GM18502 (cell line): ENCODE data around the gene COL25A1.
A peak's percentile ranks its signal among the peaks of the same experiment; 100 is the strongest.

Experiments used
- ATAC-seq: cut with Tn5 transposase; IDR thresholded peaks from one replicate; pipeline ENCODE4 v1.9.1; 2021; ENCODE audit warnings: mild to moderate bottlenecking; ENCODE audit not compliant: unreplicated experiment, poor library complexity

COL25A1 gene

GRCh38 chr4:108982402-108983185, 319.9 kb downstream of the COL25A1 start:
- no peak for ATAC-seq

- no peak for ATAC-seq
These were observed 321.8 kb downstream of the COL25A1 start for GRCh38 chr4:108980455-108981239.

- ATAC-seq: no peak
These were observed 322.7 kb downstream of the COL25A1 start for GRCh38 chr4:108979759-108980158.

GRCh38 chr4:108978066-108978465, 324.4 kb downstream of the COL25A1 start:
- ATAC-seq: no peak

DNA sequence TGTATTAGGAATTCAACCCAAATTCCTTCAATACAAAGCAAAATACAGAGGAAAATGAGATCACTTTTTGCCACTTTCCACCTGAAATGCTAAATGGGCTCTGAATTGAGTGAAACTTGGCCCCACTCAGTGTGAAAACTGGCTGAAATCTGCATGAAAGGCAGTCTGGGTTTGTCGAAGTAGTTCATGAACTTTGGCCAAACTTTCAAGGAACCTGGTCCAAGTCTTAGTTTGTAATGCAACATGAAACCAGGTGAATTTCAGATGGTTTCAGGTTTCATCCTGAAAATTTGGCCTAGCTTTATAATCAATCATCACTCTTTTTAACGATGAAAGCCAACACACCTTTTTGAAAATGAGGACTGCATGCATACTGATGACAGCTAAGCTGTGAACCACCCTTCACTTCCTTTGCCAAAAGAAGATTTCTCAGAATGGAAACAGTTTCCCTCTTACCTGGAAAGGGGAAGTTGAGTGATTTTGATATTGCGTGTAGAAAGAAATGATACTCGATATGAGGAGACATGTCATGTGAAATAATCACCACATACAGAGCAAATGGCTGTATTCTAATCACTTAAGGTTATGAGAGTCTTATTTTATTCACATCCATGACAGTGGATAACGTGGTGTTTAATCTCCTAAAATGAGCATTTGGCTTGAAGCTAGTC, 329.7 kb downstream of the COL25A1 start:
- peak; percentile 71 for ATAC-seq

- ATAC-seq: no peak
These were observed 331.0 kb downstream of the COL25A1 start for GRCh38 chr4:108971473-108971872.

DNA sequence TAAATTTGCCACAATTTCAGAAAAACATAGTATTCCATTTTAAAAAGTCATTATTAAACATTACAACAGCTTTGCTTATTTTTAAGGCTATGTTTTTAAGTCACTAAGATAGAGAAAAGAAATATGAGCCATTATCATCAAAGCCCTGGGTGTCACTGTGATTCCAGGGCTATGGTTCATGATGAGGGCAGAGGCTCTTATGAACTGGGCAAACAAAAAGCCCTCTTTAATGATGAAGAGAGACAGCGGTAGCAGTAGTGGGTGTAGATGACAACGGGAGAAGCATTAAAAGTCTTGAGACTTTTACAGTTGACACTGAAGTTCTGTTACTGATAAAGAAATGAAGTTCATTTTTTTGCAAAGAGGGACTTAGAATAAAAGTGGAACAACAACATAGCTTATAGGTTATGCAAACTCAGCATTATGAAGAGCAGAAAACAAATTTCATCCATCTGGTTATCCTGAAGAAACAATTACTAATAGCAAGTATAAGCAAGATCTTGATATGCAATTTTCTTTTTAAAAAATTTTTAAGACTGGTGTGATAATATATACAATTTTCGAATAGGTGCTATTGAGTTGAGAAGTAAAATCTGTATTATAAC, 336.9 kb downstream of the COL25A1 start:
- ATAC-seq: no peak

DNA sequence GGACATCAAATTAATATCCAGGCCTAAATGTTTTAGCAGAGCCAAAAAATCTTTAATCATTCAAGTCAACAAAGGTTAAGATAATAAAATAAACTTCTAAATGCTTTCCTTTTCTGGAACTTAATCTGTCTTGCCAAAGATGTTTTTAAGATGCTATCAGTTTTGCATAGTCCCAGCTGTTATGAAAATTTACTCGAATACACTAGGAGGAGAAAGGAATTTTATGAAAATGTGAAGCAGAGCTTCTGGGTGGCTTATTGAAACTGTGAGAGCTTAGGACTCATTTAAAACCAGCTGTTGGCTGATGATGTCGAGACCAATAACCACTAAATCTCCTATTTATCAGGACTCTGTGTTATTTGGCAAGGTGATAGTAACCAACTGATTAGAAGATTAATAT, 337.4 kb downstream of the COL25A1 start:
- ATAC-seq: no peak

GRCh38 chr4:108963910-108964309, 338.5 kb downstream of the COL25A1 start:
- ATAC-seq: no peak

DNA sequence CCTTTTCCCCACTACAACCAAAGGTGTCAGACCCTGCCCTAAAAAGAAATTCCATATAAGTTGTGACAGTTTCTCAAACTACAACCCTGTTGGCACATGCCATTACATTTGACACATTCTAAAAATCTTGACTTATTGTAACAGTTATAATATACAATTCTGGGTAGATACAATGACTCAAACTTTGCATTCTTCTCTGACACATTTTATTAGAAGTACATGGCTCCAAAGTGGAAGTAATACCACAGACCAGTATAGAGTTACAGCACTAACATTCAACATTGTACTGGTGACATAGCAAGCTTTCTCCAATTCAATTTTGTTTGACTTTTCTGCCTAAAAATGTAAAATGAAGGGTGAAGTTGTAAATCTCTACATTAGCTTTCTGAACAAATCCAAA, 343.0 kb downstream of the COL25A1 start:
- no peak for ATAC-seq

GRCh38 chr4:108954880-108955279, 347.6 kb downstream of the COL25A1 start:
- no peak for ATAC-seq

DNA sequence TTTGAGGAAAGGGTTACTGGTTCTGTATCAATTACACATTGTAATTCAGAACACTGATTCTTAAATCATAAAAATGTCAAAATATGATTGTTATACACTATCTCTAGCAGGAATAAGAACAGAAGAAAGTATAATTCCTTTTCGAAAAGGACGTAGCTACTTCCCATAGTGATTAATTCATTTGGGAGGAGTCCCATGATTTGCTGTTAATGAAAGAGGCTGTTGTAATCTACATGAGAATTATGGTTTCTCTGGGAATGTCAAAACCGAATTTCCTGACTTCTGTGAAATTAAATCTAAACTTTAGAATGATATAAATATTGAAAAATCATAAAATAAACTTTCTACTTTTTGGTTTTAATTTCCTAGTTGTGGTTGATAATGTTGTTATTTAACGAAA, 348.5 kb downstream of the COL25A1 start:
- no peak for ATAC-seq

DNA sequence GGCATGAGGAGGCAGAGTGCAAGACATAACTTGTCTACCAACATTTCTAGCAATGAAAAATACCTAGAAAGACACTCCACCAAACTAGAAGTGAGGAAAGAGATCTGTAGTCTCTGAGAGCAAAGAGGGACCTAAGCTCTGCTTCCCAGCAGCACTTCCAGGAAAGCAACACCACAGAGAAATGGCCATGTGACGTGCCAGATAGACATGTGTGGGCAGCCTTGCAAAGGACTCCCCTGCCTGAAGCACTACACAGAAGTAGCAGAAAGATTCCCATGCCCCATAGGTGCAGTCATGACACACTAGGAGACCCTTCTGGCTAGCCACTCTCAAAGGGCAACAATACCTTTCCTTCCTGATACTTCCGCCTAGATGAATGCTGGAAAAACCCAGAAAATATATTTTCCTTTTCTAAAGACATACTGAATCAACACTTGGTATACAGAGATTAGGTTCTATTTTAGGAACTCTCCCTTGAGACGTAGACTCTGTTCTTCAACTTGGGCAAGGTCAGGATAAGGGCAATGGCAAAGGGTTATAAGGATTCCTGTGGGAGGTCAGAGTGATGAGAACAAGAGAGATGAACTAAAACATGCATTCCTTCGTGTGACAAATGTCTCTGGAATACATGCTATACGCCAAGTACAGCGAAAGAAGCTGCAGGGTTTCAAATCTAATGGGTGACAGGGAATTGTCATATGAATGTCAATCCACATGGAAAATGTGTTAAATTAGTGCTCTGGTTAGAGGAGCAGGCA, 352.1 kb downstream of the COL25A1 start:
- no peak for ATAC-seq

GRCh38 chr4:108947526-108947925, 354.9 kb downstream of the COL25A1 start:
- ATAC-seq: no peak

DNA sequence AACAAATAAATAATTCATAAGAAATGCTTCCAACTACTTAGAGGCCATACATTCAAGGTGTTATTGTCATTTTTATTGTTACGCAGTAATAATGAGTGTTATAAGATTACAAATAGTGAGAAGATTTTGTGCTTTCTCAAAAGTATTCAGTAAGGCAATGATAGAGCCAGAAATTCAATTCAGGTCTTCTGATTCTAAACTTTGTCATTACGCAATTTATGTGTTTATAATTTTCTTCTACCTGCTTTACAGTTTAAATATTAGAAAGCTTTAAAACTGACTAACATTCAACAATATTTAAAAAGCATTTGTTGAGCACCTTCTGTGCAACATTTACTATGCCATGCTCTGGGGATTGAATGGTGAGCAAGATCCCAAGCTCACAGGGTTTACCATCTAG, 356.2 kb downstream of the COL25A1 start:
- ATAC-seq: no peak

DNA sequence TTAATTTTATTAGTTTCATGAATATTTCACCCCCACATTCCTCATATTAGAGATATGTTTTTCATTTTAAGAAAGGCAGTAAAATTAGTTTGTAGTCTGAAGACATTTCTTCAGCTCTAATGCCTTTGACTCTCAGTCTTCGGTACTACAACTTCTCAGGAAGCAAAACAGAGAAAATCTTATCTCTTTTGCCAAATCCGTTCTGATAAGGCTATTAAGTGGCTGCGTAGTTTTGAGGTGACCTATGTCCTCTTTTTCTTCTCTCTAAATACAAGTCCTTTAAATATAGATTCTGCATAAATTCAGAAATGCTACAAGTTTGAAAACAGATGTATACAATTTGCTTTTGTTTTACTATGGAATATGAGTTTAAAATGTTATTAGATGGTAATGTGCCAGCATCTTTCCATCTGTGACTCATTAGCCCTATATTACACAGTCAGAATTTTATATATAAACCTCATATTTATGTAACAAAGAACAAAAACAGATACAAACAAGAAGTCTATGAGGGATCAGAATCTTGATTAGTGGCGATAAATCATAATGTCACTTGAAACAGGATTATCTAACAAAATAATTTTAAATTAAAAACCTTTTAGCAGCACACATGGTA, 358.4 kb downstream of the COL25A1 start:
- ATAC-seq: no peak

- ATAC-seq: no peak
These were observed 359.1 kb downstream of the COL25A1 start for GRCh38 chr4:108943371-108943770.

DNA sequence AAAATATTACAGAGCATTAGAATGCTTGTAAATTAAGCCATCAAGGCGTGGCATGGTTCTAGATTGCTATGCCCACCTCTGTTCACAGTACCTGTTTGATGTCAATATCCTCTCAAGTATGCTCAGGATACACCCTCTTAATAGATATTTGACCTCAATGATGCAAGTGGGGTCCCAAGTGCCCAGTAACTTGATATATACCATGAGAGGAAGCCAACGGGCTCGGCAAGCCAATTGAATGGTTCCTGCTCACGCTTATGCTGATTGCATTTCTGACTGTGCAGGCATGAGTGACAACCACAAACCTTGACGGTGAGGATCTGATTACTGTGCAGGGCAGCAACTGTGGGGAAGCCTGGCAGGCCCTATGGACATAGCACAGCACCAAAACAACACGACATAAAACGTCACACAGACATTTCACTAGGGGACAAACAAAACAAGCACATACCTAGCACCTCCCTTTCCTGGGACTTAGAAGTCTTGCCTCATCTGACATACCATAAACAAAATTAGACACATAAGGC, 360.5 kb downstream of the COL25A1 start:
- ATAC-seq: no peak

DNA sequence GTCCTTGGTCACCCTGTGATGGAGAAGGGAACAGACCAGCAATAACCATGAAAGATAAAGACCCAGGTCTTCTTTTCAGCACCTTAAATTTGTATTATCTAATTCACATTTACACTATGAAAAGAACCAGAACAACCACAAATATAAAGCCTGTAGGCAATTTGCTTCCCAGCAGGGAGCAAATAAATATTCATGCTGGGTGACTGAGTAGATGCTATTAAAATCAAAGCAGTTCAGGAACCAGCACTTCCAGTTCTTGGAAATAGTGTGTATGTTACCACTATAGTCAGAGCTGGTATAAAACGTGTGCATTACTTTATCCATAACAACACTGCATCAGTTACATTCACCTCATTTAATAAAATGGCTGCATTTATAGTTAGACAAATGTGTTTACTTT, 361.8 kb downstream of the COL25A1 start:
- no peak for ATAC-seq
